ENCODE data around the gene TADA2A. TPM values are rescaled to one million over a fixed set of nuclear protein-coding genes. Genes with fewer than 3 reads are reported as not detected.

Gene TADA2A
- total RNA-seq, 1 experiment from 2014 or later, result 25.2 TPM

GRCh38 chr17:37384560-37385149, 22.0 kb upstream of the TADA2A start:
- no peaks in the 10 kb centered on the region for H3K9me3 ChIP-seq (ENCODE audit: insufficient read depth, low read depth)
- H3K79me2 ChIP-seq (ENCODE audit: low read depth), result no peaks in the 10 kb centered on the region
- no peak overlapping the region for H3K4me3 ChIP-seq
- DNase-seq, result no peak
- BruUV-seq (replicated peaks), result no TSS peak
- H3K4me2 ChIP-seq, result no peak overlapping the region
- H3K9me2 ChIP-seq (ENCODE audit: insufficient read depth), result no peaks in the 10 kb centered on the region
- ChIA-PET POLR2A (ENCODE audit: unreplicated experiment) (no interaction called here), CTCF (no interaction called here)
- TF ChIP-seq, protein P1, sequence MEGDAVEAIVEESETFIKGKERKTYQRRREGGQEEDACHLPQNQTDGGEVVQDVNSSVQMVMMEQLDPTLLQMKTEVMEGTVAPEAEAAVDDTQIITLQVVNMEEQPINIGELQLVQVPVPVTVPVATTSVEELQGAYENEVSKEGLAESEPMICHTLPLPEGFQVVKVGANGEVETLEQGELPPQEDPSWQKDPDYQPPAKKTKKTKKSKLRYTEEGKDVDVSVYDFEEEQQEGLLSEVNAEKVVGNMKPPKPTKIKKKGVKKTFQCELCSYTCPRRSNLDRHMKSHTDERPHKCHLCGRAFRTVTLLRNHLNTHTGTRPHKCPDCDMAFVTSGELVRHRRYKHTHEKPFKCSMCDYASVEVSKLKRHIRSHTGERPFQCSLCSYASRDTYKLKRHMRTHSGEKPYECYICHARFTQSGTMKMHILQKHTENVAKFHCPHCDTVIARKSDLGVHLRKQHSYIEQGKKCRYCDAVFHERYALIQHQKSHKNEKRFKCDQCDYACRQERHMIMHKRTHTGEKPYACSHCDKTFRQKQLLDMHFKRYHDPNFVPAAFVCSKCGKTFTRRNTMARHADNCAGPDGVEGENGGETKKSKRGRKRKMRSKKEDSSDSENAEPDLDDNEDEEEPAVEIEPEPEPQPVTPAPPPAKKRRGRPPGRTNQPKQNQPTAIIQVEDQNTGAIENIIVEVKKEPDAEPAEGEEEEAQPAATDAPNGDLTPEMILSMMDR (conservative IDR thresholded peaks at IDR 0.05), result no peak
- no peak for TF ChIP-seq EZH2 (IDR thresholded peaks at IDR 0.05; ENCODE audit: low read depth)
- H3F3A ChIP-seq (ENCODE audit: insufficient read depth, low read depth), result no peaks in the 10 kb centered on the region
- no peaks in the 10 kb centered on the region for H3K4me1 ChIP-seq (replicated peaks; ENCODE audit: insufficient read depth)
- no peaks in the 10 kb centered on the region for H3K27me3 ChIP-seq (ENCODE audit: insufficient read depth, low read depth)
- no peak overlapping the region for H2AFZ ChIP-seq
- H3K36me3 ChIP-seq (ENCODE audit: low read depth), result no peaks in the 10 kb centered on the region
- H4K20me1 ChIP-seq (ENCODE audit: insufficient read depth), result no peaks in the 10 kb centered on the region
- intact Hi-C loops (cut with micrococcal nuclease; ENCODE audit: unreplicated experiment), result no loop called here
- no peak overlapping the region for H3K27ac ChIP-seq

DNA sequence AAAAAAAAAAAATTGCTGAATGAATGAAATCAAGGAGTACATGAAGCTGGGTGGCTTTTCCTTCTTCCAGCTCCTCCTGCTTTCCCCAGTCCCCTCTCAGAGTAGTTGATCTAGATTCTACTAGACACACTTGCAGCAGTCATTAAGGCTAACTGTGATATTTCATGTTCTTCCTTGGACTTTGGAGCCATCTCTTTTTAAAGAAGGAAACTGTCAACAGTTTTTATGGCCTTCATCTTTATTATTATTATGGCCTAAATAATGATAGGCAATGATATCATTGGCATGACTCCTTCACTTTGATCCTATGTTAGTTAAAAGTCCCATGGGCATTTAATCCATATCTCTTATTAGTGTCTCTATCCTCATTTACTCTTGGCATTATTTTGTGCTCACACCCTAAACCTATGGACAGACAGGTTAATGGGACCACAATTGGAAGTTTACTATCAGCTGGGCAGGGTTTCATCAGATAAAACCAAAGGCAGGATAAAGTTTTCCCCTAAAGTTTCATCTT, 21.2 kb upstream of the TADA2A start:
- no peaks in the 10 kb centered on the region for H4K20me1 ChIP-seq (ENCODE audit: insufficient read depth)
- no peaks in the 10 kb centered on the region for H3K9me3 ChIP-seq (ENCODE audit: insufficient read depth, low read depth)
- TF ChIP-seq EZH2 (IDR thresholded peaks at IDR 0.05; ENCODE audit: low read depth), result no peak
- TF ChIP-seq, protein P1 (conservative IDR thresholded peaks at IDR 0.05), result no peak
- no peaks in the 10 kb centered on the region for H3K4me1 ChIP-seq (replicated peaks; ENCODE audit: insufficient read depth)
- intact Hi-C loops (cut with micrococcal nuclease; ENCODE audit: unreplicated experiment), result no loop called here
- ChIA-PET POLR2A (ENCODE audit: unreplicated experiment) (no interaction called here), CTCF (no interaction called here)
- no TSS peak for BruUV-seq (replicated peaks)
- no peaks in the 10 kb centered on the region for H3K36me3 ChIP-seq (ENCODE audit: low read depth)
- no peak overlapping the region for H3K4me2 ChIP-seq
- DNase-seq, result no peak
- no peaks in the 10 kb centered on the region for H3K79me2 ChIP-seq (ENCODE audit: low read depth)
- no peak overlapping the region for H3K27ac ChIP-seq
- no peaks in the 10 kb centered on the region for H3K27me3 ChIP-seq (ENCODE audit: insufficient read depth, low read depth)
- H3K4me3 ChIP-seq, result no peak overlapping the region
- no peak overlapping the region for H2AFZ ChIP-seq
- H3K9me2 ChIP-seq (ENCODE audit: insufficient read depth), result no peaks in the 10 kb centered on the region
- no peaks in the 10 kb centered on the region for H3F3A ChIP-seq (ENCODE audit: insufficient read depth, low read depth)

DNA sequence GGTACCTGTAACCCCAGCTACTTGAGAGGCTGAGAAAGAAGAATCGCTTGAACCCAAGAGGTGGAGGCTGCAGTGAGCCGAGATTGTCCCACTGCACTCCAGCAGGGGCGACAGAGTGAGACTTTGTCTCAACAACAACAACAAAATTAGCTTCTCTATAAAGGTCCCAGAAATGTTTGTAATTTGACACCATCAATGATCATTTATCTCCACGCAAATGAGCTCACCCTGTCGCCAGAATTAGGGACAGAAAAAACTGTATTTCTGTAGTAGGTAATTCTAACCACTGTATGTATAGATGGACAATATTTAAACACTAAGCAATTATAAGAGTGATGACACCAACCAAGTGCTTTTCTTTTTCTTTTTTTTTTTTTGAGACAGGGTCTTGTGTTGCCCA, 20.2 kb upstream of the TADA2A start:
- no peaks in the 10 kb centered on the region for H3K36me3 ChIP-seq (ENCODE audit: low read depth)
- no peak for DNase-seq
- no TSS peak for BruUV-seq (replicated peaks)
- H2AFZ ChIP-seq, result no peak overlapping the region
- H3K4me3 ChIP-seq, result no peak overlapping the region
- H3K4me1 ChIP-seq (replicated peaks; ENCODE audit: insufficient read depth), result peaks cover under 1% of the 10 kb centered on the region; the same call in 1 of the 2 replicates
- H3K4me2 ChIP-seq, result no peak overlapping the region
- H4K20me1 ChIP-seq (ENCODE audit: insufficient read depth), result no peaks in the 10 kb centered on the region
- no peak overlapping the region for H3K27ac ChIP-seq
- TF ChIP-seq, protein P1 (conservative IDR thresholded peaks at IDR 0.05), result no peak
- no peak for TF ChIP-seq EZH2 (IDR thresholded peaks at IDR 0.05; ENCODE audit: low read depth)
- no peaks in the 10 kb centered on the region for H3K27me3 ChIP-seq (ENCODE audit: insufficient read depth, low read depth)
- POLR2A ChIA-PET (ENCODE audit: unreplicated experiment), result interaction anchor here (0.6 kb wide), 2 partner anchors 8 to 269 kb away, joined by 3 to 8 read pairs; no protein-coding TSS in a partner anchor
- intact Hi-C loops (cut with micrococcal nuclease; ENCODE audit: unreplicated experiment), result no loop called here
- no peaks in the 10 kb centered on the region for H3K9me2 ChIP-seq (ENCODE audit: insufficient read depth)
- no peaks in the 10 kb centered on the region for H3K79me2 ChIP-seq (ENCODE audit: low read depth)
- H3K9me3 ChIP-seq (ENCODE audit: insufficient read depth, low read depth), result no peaks in the 10 kb centered on the region
- CTCF ChIA-PET, result no interaction called here
- peaks cover 8% of the 10 kb centered on the region for H3F3A ChIP-seq (ENCODE audit: insufficient read depth, low read depth)

Measured in PC-9 (cell line).